HepG2 (cell line): ENCODE results near the gene IFIT1. TPM values are rescaled to one million over a fixed set of nuclear protein-coding genes. Genes with fewer than 3 reads are reported as not detected.

ENCODE experiments used
- FOXC1 ChIP-seq: sonication (generic); formaldehyde crosslinking; IDR thresholded peaks from 2 replicates; pipeline ENCODE4 v1.8.0; 2022; ENCODE audit warnings: mild to moderate bottlenecking, missing genetic modification reagents, borderline replicate concordance
- FOXO1 ChIP-seq: sonication (generic); formaldehyde crosslinking; IDR thresholded peaks from 2 replicates; pipeline ENCODE4 v1.4.0; 2020; ENCODE audit warnings: missing genetic modification reagents
- HNRNPLL ChIP-seq: fragments of 200-400 bp; formaldehyde crosslinking; IDR thresholded peaks from 2 replicates; pipeline ENCODE4 v1.6.1; 2017; ENCODE audit warnings: mild to moderate bottlenecking, low read depth, low read length; ENCODE audit not compliant: poor library complexity, severe bottlenecking
- MYPOP ChIP-seq: sonication (generic); formaldehyde crosslinking; IDR thresholded peaks from 2 replicates; pipeline ENCODE4 v1.8.1; 2023; ENCODE audit warnings: mild to moderate bottlenecking, moderate library complexity, missing genetic modification reagents
- NPAS2 ChIP-seq: sonication (generic); formaldehyde crosslinking; IDR thresholded peaks from 2 replicates; pipeline ENCODE4 v1.8.0; 2022; ENCODE audit warnings: mild to moderate bottlenecking, missing genetic modification reagents, borderline replicate concordance
- RBM22 ChIP-seq: fragments of 200-400 bp; formaldehyde crosslinking; optimal IDR thresholded peaks from 2 replicates; pipeline ENCODE3; 2017; ENCODE audit warnings: mild to moderate bottlenecking, low read length, moderate library complexity
- THAP11 ChIP-seq: IDR thresholded peaks from 2 replicates; pipeline ENCODE4 v1.6.1; 2016; ENCODE audit warnings: missing biosample characterization, missing genetic modification reagents
- ZBTB49 ChIP-seq: sonication (generic); formaldehyde crosslinking; IDR thresholded peaks from 2 replicates; pipeline ENCODE4 v1.4.0; 2020; ENCODE audit warnings: missing genetic modification reagents, borderline replicate concordance
- ZBTB7B ChIP-seq: sonication (generic); formaldehyde crosslinking; IDR thresholded peaks from 2 replicates; pipeline ENCODE4 v1.4.0; 2020; ENCODE audit warnings: missing genetic modification reagents
- ZC3H13 ChIP-seq: sonication (generic); formaldehyde crosslinking; IDR thresholded peaks from 2 replicates; pipeline ENCODE4 v1.8.1; 2023; ENCODE audit warnings: mild to moderate bottlenecking, missing genetic modification reagents, moderate library complexity
- ZNF276 ChIP-seq: sonication (generic); formaldehyde crosslinking; IDR thresholded peaks from 2 replicates; pipeline ENCODE4 v1.4.0; 2020; ENCODE audit warnings: mild to moderate bottlenecking, low read depth, missing genetic modification reagents
- polyA plus RNA-seq, 8 experiments: library from polyadenylated mRNA; depleted of rRNA in 3 of 8; stranded (reverse) in 7 of 8; unstranded in 1 of 8; fragments of >200 nt; fragmentation: Illumina TruSeq in 4 of 8; extraction: Trizol in 4 of 8; gene quantifications; 2 replicates each; pipeline versions ENCODE4 v1.2.1 to v1.2.3, GENCODE V29; 2011 to 2016; ENCODE audit warnings: low read depth in 4 of 8, missing spikeins in 1 of 8, mixed read lengths in 1 of 8; ENCODE audit not compliant: insufficient read depth in 1 of 8
- total RNA-seq, 5 experiments: library from RNA; depleted of rRNA; stranded (reverse); fragments of >200 nt; fragmentation: Illumina TruSeq; extraction: Trizol; gene quantifications; 2 replicates each; pipeline ENCODE4 v1.2.3, GENCODE V29; 2016; ENCODE audit warnings: low read depth in 1 of 5
- TF ChIP-seq, protein P1 (sequence below): sonication (generic); formaldehyde crosslinking; IDR thresholded peaks from 2 replicates; pipeline ENCODE4 v1.5.0; 2020; ENCODE audit warnings: mild to moderate bottlenecking, missing genetic modification reagents, borderline replicate concordance
- TF ChIP-seq, protein P2 (sequence below): IDR thresholded peaks from 2 replicates; pipeline ENCODE4 v1.6.1; 2012; ENCODE audit warnings: low read depth, low read length, improper control_type of control experiment

Gene IFIT1
- total and polyA plus RNA-seq, 2 of the 13 experiments (the other 11 are each of a cell fraction or from before 2014, with no cell fraction given): 1.5 to 5.5 TPM

DNA sequence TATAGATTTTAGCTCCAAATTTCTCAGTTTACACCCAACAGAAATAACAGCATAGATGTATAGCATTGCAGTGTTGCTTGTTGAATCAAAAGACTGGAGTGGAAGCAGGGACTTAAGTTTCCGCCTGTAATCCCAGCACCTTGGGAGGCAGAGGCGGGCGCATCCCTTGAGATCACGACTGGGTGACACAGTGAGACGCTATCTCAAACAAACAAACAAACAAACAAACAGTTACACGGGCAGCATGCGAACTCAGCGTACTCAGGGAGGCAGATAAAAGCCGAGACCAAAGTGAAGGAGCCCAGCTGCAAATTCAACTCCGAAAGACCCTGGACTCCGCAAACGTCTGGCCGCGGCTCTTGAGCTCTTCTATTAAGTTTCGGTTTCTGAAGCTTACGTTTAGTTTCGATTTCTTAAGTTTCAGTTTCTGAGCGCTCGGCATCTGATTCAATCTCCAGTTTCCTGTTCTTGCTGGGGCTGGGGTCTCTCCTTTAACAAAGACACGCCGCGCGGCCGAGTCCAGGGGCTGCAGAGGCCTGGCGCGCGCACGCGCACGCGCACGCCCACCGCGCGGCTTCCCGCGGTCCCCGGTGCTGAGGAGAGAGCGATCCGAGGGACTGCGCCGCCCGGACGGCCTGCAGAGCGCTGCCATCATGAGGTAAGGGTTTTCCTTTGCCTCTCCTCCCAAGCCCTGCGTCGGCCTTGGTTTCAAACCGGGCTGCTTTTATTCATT is 21.9 kb downstream of the IFIT1 start, which contains the start of gene IFIT5 (continued):
- no peak for TF ChIP-seq ZC3H13 (CRISPR knock-in tag)
- TF ChIP-seq FOXO1 (CRISPR knock-in tag): peak; percentile 6; the same call in 1 of the 2 replicates
- TF ChIP-seq NPAS2 (CRISPR knock-in tag): 0 out of 2 replicates have a peak, but pooled peaks have one; percentile 26
- TF ChIP-seq, protein P1, sequence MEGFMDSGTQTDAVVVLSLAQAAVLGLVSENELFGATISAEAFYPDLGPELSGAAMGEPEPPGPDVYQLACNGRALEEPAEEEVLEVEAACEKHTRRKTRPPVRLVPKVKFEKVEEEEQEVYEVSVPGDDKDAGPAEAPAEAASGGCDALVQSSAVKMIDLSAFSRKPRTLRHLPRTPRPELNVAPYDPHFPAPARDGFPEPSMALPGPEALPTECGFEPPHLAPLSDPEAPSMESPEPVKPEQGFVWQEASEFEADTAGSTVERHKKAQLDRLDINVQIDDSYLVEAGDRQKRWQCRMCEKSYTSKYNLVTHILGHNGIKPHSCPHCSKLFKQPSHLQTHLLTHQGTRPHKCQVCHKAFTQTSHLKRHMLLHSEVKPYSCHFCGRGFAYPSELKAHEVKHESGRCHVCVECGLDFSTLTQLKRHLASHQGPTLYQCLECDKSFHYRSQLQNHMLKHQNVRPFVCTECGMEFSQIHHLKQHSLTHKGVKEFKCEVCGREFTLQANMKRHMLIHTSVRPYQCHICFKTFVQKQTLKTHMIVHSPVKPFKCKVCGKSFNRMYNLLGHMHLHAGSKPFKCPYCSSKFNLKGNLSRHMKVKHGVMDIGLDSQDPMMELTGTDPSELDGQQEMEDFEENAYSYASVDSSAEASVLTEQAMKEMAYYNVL (CRISPR knock-in tag): no peak
- peak; percentile 35; the same call in 1 of the 2 replicates for TF ChIP-seq ZBTB7B (CRISPR knock-in tag)
- peak; percentile 26; the same call in 1 of the 2 replicates for TF ChIP-seq ZNF276 (CRISPR knock-in tag)
- peak; percentile 58 for TF ChIP-seq HNRNPLL
- TF ChIP-seq, protein P2, sequence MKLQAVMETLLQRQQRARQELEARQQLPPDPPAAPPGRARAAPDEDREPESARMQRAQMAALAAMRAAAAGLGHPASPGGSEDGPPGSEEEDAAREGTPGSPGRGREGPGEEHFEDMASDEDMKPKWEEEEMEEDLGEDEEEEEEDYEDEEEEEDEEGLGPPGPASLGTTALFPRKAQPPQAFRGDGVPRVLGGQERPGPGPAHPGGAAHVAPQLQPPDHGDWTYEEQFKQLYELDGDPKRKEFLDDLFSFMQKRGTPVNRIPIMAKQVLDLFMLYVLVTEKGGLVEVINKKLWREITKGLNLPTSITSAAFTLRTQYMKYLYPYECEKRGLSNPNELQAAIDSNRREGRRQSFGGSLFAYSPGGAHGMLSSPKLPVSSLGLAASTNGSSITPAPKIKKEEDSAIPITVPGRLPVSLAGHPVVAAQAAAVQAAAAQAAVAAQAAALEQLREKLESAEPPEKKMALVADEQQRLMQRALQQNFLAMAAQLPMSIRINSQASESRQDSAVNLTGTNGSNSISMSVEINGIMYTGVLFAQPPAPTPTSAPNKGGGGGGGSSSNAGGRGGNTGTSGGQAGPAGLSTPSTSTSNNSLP: no peak
- TF ChIP-seq RBM22: no peak
- TF ChIP-seq FOXC1 (CRISPR knock-in tag): peak; percentile 29; the same call in 1 of the 2 replicates
- peak; percentile 29; the same call in 1 of the 2 replicates for TF ChIP-seq THAP11
- TF ChIP-seq MYPOP (CRISPR knock-in tag): no peak
- no peak for TF ChIP-seq ZBTB49
